ENCODE measurements around the gene SAMD11.
"Not testable (repeated sequence)": the region's sequence is repeated elsewhere in the genome, so short reads cannot be mapped to it uniquely, and the experiment has no call there.

The SAMD11 gene

GRCh38 chr1:978835-979743, 55.4 kb downstream of the SAMD11 start:
- DNase-seq (ENCODE audit: low read depth): no peak

GRCh38 chr1:979744-980072, 56.0 kb downstream of the SAMD11 start:
- no peak for DNase-seq (ENCODE audit: low read depth)

GRCh38 chr1:980137-980571, 56.4 kb downstream of the SAMD11 start:
- DNase-seq (ENCODE audit: low read depth): no peak

GRCh38 chr1:980602-981395, 57.1 kb downstream of the SAMD11 start:
- no peak for DNase-seq (ENCODE audit: low read depth)

GRCh38 chr1:981491-981954, 57.8 kb downstream of the SAMD11 start:
- no peak for DNase-seq (ENCODE audit: low read depth)

GRCh38 chr1:981955-982558, 58.3 kb downstream of the SAMD11 start, which contains the start of gene PERM1:
Gene PERM1, minus strand, starts transcription at chr1:982093. Its CDS starts 1,064 bp downstream, at chr1:981029.
- DNase-seq (ENCODE audit: low read depth): no peak

GRCh38 chr1:982765-983436, 59.2 kb downstream of the SAMD11 start:
- no peak for DNase-seq (ENCODE audit: low read depth)

- DNase-seq (ENCODE audit: low read depth): no peak
Observed at GRCh38 chr1:983798-984475, 60.2 kb downstream of the SAMD11 start.

- DNase-seq (ENCODE audit: low read depth): no peak
Observed at GRCh38 chr1:984476-984814, 60.7 kb downstream of the SAMD11 start.

GRCh38 chr1:985126-985525, 61.4 kb downstream of the SAMD11 start:
- DNase-seq (ENCODE audit: low read depth): no peak

GRCh38 chr1:988061-988460, 64.3 kb downstream of the SAMD11 start:
- DNase-seq (ENCODE audit: low read depth): not testable (repeated sequence)

GRCh38 chr1:991275-991674, 67.6 kb downstream of the SAMD11 start:
- not testable (repeated sequence) for DNase-seq (ENCODE audit: low read depth)

- no peak for DNase-seq (ENCODE audit: low read depth)
Observed at GRCh38 chr1:991895-992294, 68.2 kb downstream of the SAMD11 start.

- DNase-seq (ENCODE audit: low read depth): no peak
Observed at GRCh38 chr1:992362-992761, 68.6 kb downstream of the SAMD11 start.

- no peak for DNase-seq (ENCODE audit: low read depth)
Observed at GRCh38 chr1:993379-993995, 69.8 kb downstream of the SAMD11 start.
